Right lobe of liver (tissue), 4 donors: Measurements from ENCODE around the gene LY6G6D.

Experiments
- POLR2A ChIP-seq: fragments of 450-650 bp; IDR thresholded peaks from one replicate; pipeline ENCODE4 v1.6.1; 2017; ENCODE audit warnings: antibody characterized with exemption, mild to moderate bottlenecking
- TF ChIP-seq, protein P1 (sequence below), 4 donors: fragments of 200-600 bp in 3 of 4; fragments of 450-650 bp in 1 of 4; IDR thresholded peaks; one replicate each; pipeline versions ENCODE4 v1.5.1 to v1.8.0; 2016 to 2022; ENCODE audit warnings: antibody characterized with exemption in 4 of 4, mild to moderate bottlenecking in 2 of 4
- donor health status: DM: no; HTN: no; CAD: no.
- donor health status: DM: no; HTN: no; CAD: no.
- donor health status: DM: no; HTN: yes; CAD: no.

DNA sequence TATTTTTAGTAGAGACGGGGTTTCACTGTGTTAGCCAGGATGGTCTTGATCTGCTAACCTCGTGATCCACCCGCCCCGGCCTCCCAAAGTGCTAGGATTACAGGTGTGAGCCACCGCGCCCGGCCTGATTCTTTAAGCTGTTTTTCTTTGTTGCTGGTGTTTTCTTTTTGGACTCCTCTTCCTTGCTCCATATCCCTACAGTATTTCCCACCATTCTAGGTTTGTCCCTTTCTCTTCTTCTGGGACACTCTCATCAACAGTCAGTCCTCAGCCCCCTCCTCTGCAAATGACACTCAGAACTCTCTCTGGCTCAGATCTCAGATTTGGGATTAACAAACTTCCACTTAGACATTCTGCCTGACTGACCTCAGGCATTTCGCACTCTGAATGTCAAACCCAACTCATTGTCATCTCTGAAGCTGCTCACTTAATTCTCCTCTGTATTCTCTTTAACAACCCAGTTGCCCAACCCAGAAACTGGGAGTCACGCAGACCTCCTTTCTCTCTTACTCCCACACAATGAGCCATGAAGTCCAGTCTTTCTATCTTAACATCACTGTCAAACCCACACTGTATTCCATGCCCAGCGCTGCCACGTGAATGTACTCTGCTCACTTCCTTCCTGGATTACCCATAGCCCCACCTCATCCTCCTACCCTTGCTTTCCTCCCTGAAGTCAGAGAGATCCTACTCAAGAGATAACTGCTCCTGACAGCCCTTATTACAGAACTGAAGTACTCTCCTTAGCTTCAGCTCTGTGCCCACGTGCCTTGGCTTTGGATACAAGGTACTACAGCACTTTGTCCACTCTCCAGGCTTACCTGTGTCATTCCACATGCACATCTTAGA, 10.6 kb downstream of the LY6G6D start:
- TF ChIP-seq, protein P1, sequence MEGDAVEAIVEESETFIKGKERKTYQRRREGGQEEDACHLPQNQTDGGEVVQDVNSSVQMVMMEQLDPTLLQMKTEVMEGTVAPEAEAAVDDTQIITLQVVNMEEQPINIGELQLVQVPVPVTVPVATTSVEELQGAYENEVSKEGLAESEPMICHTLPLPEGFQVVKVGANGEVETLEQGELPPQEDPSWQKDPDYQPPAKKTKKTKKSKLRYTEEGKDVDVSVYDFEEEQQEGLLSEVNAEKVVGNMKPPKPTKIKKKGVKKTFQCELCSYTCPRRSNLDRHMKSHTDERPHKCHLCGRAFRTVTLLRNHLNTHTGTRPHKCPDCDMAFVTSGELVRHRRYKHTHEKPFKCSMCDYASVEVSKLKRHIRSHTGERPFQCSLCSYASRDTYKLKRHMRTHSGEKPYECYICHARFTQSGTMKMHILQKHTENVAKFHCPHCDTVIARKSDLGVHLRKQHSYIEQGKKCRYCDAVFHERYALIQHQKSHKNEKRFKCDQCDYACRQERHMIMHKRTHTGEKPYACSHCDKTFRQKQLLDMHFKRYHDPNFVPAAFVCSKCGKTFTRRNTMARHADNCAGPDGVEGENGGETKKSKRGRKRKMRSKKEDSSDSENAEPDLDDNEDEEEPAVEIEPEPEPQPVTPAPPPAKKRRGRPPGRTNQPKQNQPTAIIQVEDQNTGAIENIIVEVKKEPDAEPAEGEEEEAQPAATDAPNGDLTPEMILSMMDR (IDR thresholded peaks at IDR 0.05), result no peak
- TF ChIP-seq POLR2A, result no peak
